Measurements from ENCODE around the gene DDX56.

GRCh38 chr7:44618045-44618444, 44.3 kb upstream of the DDX56 start:
- TF ChIP-seq, protein P1, sequence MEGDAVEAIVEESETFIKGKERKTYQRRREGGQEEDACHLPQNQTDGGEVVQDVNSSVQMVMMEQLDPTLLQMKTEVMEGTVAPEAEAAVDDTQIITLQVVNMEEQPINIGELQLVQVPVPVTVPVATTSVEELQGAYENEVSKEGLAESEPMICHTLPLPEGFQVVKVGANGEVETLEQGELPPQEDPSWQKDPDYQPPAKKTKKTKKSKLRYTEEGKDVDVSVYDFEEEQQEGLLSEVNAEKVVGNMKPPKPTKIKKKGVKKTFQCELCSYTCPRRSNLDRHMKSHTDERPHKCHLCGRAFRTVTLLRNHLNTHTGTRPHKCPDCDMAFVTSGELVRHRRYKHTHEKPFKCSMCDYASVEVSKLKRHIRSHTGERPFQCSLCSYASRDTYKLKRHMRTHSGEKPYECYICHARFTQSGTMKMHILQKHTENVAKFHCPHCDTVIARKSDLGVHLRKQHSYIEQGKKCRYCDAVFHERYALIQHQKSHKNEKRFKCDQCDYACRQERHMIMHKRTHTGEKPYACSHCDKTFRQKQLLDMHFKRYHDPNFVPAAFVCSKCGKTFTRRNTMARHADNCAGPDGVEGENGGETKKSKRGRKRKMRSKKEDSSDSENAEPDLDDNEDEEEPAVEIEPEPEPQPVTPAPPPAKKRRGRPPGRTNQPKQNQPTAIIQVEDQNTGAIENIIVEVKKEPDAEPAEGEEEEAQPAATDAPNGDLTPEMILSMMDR (conservative IDR thresholded peaks at IDR 0.05; ENCODE audit: low read depth, low read length), result no peak
- no peak for TF ChIP-seq SMC3 (IDR thresholded peaks at IDR 0.05; ENCODE audit: low read depth, low read length)
- TF ChIP-seq POLR2A (IDR thresholded peaks at IDR 0.05; ENCODE audit: low read depth, low read length), result no peak
- TF ChIP-seq NFE2L2 (IDR thresholded peaks at IDR 0.05; ENCODE audit: low read depth, low read length), result no peak
